H9 (cell line): ENCODE results near the gene FARS2. TPM values are rescaled to one million over a fixed set of nuclear protein-coding genes. Genes with fewer than 3 reads are reported as not detected.

Experiments
- DNase-seq: peaks from one replicate; pipeline ENCODE4 v3.0.0-alpha.2; 2017
- H2AFZ ChIP-seq: one replicate; pipeline ENCODE4 v1.6.1; 2013; ENCODE audit warnings: mild to moderate bottlenecking, low read length, control low read depth, moderate library complexity
- H2AK5ac ChIP-seq: 2 replicates; pipeline ENCODE4 v1.6.1; 2013; ENCODE audit warnings: low read length, control low read depth, mixed read lengths; ENCODE audit not compliant: insufficient read length
- H2BK120ac ChIP-seq: one replicate; pipeline ENCODE4 v1.6.1; 2013; ENCODE audit warnings: low read depth, mild to moderate bottlenecking, low read length, control low read depth, inconsistent platforms; ENCODE audit not compliant: poor library complexity, severe bottlenecking
- H2BK12ac ChIP-seq: 2 replicates; pipeline ENCODE4 v1.6.1; 2013; ENCODE audit warnings: low read length, control low read depth, mixed read lengths, low read depth; ENCODE audit not compliant: insufficient read length
- H2BK15ac ChIP-seq: 2 replicates; pipeline ENCODE4 v1.6.1; 2013; ENCODE audit warnings: low read depth, low read length, control low read depth
- H2BK20ac ChIP-seq: one replicate; pipeline ENCODE4 v1.6.1; 2013; ENCODE audit warnings: low read depth, mild to moderate bottlenecking, low read length, control low read depth, inconsistent platforms; ENCODE audit not compliant: poor library complexity, severe bottlenecking
- H2BK5ac ChIP-seq: 2 replicates; pipeline ENCODE4 v1.6.1; 2013; ENCODE audit warnings: low read length, control low read depth, mixed read lengths; ENCODE audit not compliant: insufficient read length
- H3K14ac ChIP-seq: 2 replicates; pipeline ENCODE4 v1.6.1; 2013; ENCODE audit warnings: low read length, control low read depth; ENCODE audit not compliant: insufficient read depth
- H3K18ac ChIP-seq: 2 replicates; pipeline ENCODE4 v1.6.1; 2013; ENCODE audit warnings: low read depth, mild to moderate bottlenecking, mixed read lengths, low read length, control low read depth; ENCODE audit not compliant: insufficient read length
- H3K23ac ChIP-seq: 2 replicates; pipeline ENCODE4 v1.6.1; 2013; ENCODE audit warnings: low read length, control low read depth, mixed read lengths, low read depth; ENCODE audit not compliant: insufficient read length
- H3K23me2 ChIP-seq: 2 replicates; pipeline ENCODE4 v1.6.1; 2013; ENCODE audit warnings: low read depth, mild to moderate bottlenecking, mixed read lengths, low read length, control low read depth; ENCODE audit not compliant: insufficient read length, poor library complexity, severe bottlenecking
- H3K27ac ChIP-seq: 2 replicates; pipeline ENCODE4 v1.5.1; 2013; ENCODE audit warnings: low read length, control low read depth, mixed read lengths, low read depth; ENCODE audit not compliant: insufficient read length
- H3K27me3 ChIP-seq: 2 replicates; pipeline ENCODE4 v1.6.1; 2013; ENCODE audit warnings: low read length, control low read depth, inconsistent platforms; ENCODE audit not compliant: insufficient read depth
- H3K4ac ChIP-seq: 2 replicates; pipeline ENCODE4 v1.6.1; 2013; ENCODE audit warnings: low read depth, mild to moderate bottlenecking, control low read depth, inconsistent platforms, low read length, moderate library complexity
- H3K4me1 ChIP-seq: 2 replicates; pipeline ENCODE4 v1.6.1; 2013; ENCODE audit warnings: low read length, control low read depth, inconsistent platforms; ENCODE audit not compliant: insufficient read depth
- H3K4me2 ChIP-seq: 2 replicates; pipeline ENCODE4 v1.6.1; 2013; ENCODE audit warnings: low read length, control low read depth, mixed read lengths; ENCODE audit not compliant: insufficient read length, insufficient read depth
- H3K56ac ChIP-seq: 2 replicates; pipeline ENCODE4 v1.6.1; 2013; ENCODE audit warnings: low read depth, mild to moderate bottlenecking, mixed read lengths, low read length, control low read depth; ENCODE audit not compliant: insufficient read length
- H3K79me1 ChIP-seq: 2 replicates; pipeline ENCODE4 v1.6.1; 2013; ENCODE audit warnings: low read depth, mild to moderate bottlenecking, moderate library complexity, low read length, control low read depth, inconsistent platforms; ENCODE audit not compliant: insufficient read depth, poor library complexity, severe bottlenecking
- H3K79me2 ChIP-seq: 2 replicates; pipeline ENCODE4 v1.6.1; 2013; ENCODE audit warnings: low read length, control low read depth, inconsistent platforms; ENCODE audit not compliant: insufficient read depth
- H3K9ac ChIP-seq: 2 replicates; pipeline ENCODE4 v1.6.1; 2013; ENCODE audit warnings: low read length, control low read depth, mixed read lengths; ENCODE audit not compliant: insufficient read length; ENCODE audit errors: extremely low read depth
- H3K9me3 ChIP-seq: one replicate; pipeline ENCODE4 v1.6.1; 2013; ENCODE audit warnings: low read depth, low read length, inconsistent platforms; ENCODE audit not compliant: control insufficient read depth
- H3T11ph ChIP-seq: one replicate; pipeline ENCODE4 v1.6.1; 2013; ENCODE audit warnings: mild to moderate bottlenecking, low read length, control low read depth, inconsistent platforms
- H4K20me1 ChIP-seq: one replicate; pipeline ENCODE4 v1.6.1; 2013; ENCODE audit not compliant: control insufficient read depth, insufficient read length, insufficient read depth
- H4K5ac ChIP-seq: 2 replicates; pipeline ENCODE4 v1.6.1; 2013; ENCODE audit warnings: low read depth, mild to moderate bottlenecking, mixed read lengths, low read length, control low read depth; ENCODE audit not compliant: insufficient read length
- H4K8ac ChIP-seq: replicated peaks from 2 replicates; pipeline ENCODE4 v1.6.1; 2013; ENCODE audit warnings: low read length, control low read depth, mixed read lengths, low read depth; ENCODE audit not compliant: insufficient read length
- H4K91ac ChIP-seq: 2 replicates; pipeline ENCODE4 v1.6.1; 2013; ENCODE audit warnings: low read depth, mild to moderate bottlenecking, moderate library complexity, mixed read lengths, low read length, control low read depth; ENCODE audit not compliant: insufficient read length
- H3K27ac Mint-ChIP-seq, 3 experiments: 2 replicates in 2 of 3; 3 replicates in 1 of 3; pipeline ENCODE4 v1.8.0; 2020 to 2021; ENCODE audit warnings: mixed read lengths in 3 of 3, mild to moderate bottlenecking in 1 of 3, moderate library complexity in 1 of 3
- H3K27me3 Mint-ChIP-seq: 2 replicates; pipeline ENCODE4 v1.8.0; 2021; ENCODE audit warnings: low read depth, mild to moderate bottlenecking, moderate library complexity, mixed read lengths
- H3K36me3 Mint-ChIP-seq, 3 experiments: 2 replicates in 2 of 3; 3 replicates in 1 of 3; pipeline ENCODE4 v1.8.0; 2020 to 2021; ENCODE audit warnings: low read depth in 3 of 3, mixed read lengths in 3 of 3; ENCODE audit not compliant: insufficient read depth in 1 of 3
- H3K4me1 Mint-ChIP-seq, 2 experiments: 2 replicates each; pipeline ENCODE4 v1.8.0; 2020; ENCODE audit warnings: mixed read lengths in 2 of 2
- H3K4me3 Mint-ChIP-seq, 2 experiments: 2 replicates in 1 of 2; 3 replicates in 1 of 2; pipeline ENCODE4 v1.8.0; 2020 to 2021; ENCODE audit warnings: mild to moderate bottlenecking in 2 of 2, mixed read lengths in 2 of 2, moderate library complexity in 1 of 2
- H3K9me3 Mint-ChIP-seq, 2 experiments: 2 replicates in 1 of 2; 3 replicates in 1 of 2; pipeline ENCODE4 v1.8.0; 2020; ENCODE audit warnings: mild to moderate bottlenecking in 2 of 2, mixed read lengths in 2 of 2, moderate library complexity in 1 of 2
- CTCF ChIP-seq: fragments of 200-600 bp; sonication (generic); conservative IDR thresholded peaks from 3 replicates; pipeline ENCODE4 v1.8.0; 2021; ENCODE audit warnings: antibody characterized with exemption, mild to moderate bottlenecking
- WGBS: extraction: QIAGEN DNeasy Blood & Tissue Kit; methylation state at CpG from one replicate; pipeline ENCODE4 v1.1.7; 2013; ENCODE audit warnings: missing lambda C conversion rate, low lambda C conversion rate, mixed read lengths; ENCODE audit not compliant: insufficient read length; ENCODE audit errors: extremely low coverage; 5-methylcytosine and 5-hydroxymethylcytosine counted together
- total RNA-seq: library from RNA; stranded (reverse); gene quantifications from 2 replicates; pipeline ENCODE4 v1.2.1, GENCODE V29; 2021

Gene FARS2
- total RNA-seq, 1 experiment from 2014 or later, result 8.5 TPM

- no peak overlapping the region for H2AK5ac ChIP-seq
- H3K27me3 Mint-ChIP-seq, result peaks cover 2% of the 10 kb centered on the region; the same call in 1 of the 2 replicates
- H3K4me2 ChIP-seq, result no peak overlapping the region
- no peak overlapping the region for H3K56ac ChIP-seq
- no peaks in the 10 kb centered on the region for H3K23me2 ChIP-seq
- no peak overlapping the region for H2BK5ac ChIP-seq
- H2BK15ac ChIP-seq, result no peak overlapping the region
- no peak overlapping the region for H4K5ac ChIP-seq
- H3K14ac ChIP-seq, result no peak overlapping the region
- H4K20me1 ChIP-seq, result no peaks in the 10 kb centered on the region
- no peak for TF ChIP-seq CTCF
- H3K27ac ChIP-seq, result no peak overlapping the region
- H3K27ac Mint-ChIP-seq, result no peak overlapping the region
- no peak overlapping the region for H3K4me3 Mint-ChIP-seq
- no peak overlapping the region for H3K18ac ChIP-seq
- H3K9ac ChIP-seq, result no peak overlapping the region
- H3T11ph ChIP-seq, result no peak overlapping the region
- WGBS, result no CpG with 5 or more reads among the region's 2 CpGs
- H3K4me1 Mint-ChIP-seq, result peaks cover 29% of the 10 kb centered on the region in 2 experiments
- no peak for DNase-seq
- H3K79me1 ChIP-seq, result no peaks in the 10 kb centered on the region
- no peak overlapping the region for H4K8ac ChIP-seq
- H2BK12ac ChIP-seq, result no peak overlapping the region
- peaks cover 3% of the 10 kb centered on the region; the same call in 1 of the 2 replicates for H3K4me1 ChIP-seq
- no peaks in the 10 kb centered on the region for H3K9me3 ChIP-seq
- no peak overlapping the region for H3K23ac ChIP-seq
- no peak overlapping the region for H2BK120ac ChIP-seq
- H2AFZ ChIP-seq, result no peak overlapping the region
- no peak overlapping the region for H3K4ac ChIP-seq
- H2BK20ac ChIP-seq, result no peak overlapping the region
- H3K79me2 ChIP-seq, result no peaks in the 10 kb centered on the region
- peaks cover 0 to 2% (median 0%) of the 10 kb centered on the region in 3 experiments; a peak in 1 of 7 replicates for H3K36me3 Mint-ChIP-seq
- H3K27me3 ChIP-seq, result no peaks in the 10 kb centered on the region
- no peak overlapping the region for H4K91ac ChIP-seq
- H3K9me3 Mint-ChIP-seq, result no peaks in the 10 kb centered on the region
These were observed 486.1 kb downstream of the FARS2 start for GRCh38 chr6:5747379-5747778.
